ENCODE data around the gene MRPL46. TPM values are rescaled to one million over a fixed set of nuclear protein-coding genes. Genes with fewer than 3 reads are reported as not detected.

The MRPL46 gene
- total RNA-seq, 4 donors from 2014 or later: 2.8 to 30.6 (median 16.0) TPM

DNA sequence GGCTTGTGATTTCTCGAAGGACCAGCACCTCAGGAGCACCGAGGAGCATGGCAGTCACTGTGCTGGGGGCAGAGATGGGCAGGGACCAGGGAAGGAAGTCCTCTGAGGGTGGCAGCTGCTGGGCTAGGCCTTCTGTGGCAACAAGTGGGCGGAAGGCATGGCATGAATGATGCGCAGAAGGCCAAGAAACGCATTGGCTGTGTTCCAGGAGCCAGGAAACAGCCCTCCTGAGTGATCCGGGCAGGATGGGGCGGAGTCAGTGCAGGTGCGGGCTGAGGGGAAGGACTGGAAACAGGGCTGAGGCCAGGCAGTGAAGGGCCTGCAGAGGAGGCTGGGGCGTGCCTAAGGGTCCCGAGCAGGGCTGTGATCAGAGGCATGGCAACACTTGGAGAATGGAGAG lies 24.0 kb upstream of the MRPL46 start:
- Histone ChIP-seq H3K27ac (no peak overlapping the region), H3K36me3 (no peaks in the 10 kb centered on the region), H3K4me3 (no peak overlapping the region), H3K27me3 (no peaks in the 10 kb centered on the region), H3K9me3 (no peaks in the 10 kb centered on the region), H3K4me1 (no peaks in the 10 kb centered on the region)
- intact Hi-C loops (cut with DNase I; ENCODE audit: low total_unique reads): no loop called here
- DNase-seq: no peak
- in situ Hi-C loops (cut with MboI; ENCODE audit: low pct_ligation_motif_present in 1 of 4, low pct_unique_long_range_greater_than_20kb in 1 of 4, low sequenced_read_pairs in 3 of 4): loop anchor here in 2 of 4 donors (25.0 kb wide), 1 partner anchor 121 kb away; the partner anchor contains the start of gene AEN (in 2 of the 2)
- TF ChIP-seq EP300 (IDR thresholded peaks at IDR 0.05; ENCODE audit: low read depth) (no peak), POLR2A (IDR thresholded peaks at IDR 0.05) (no peak), POLR2AphosphoS5 (IDR thresholded peaks at IDR 0.05) (no peak)
- TF ChIP-seq, protein P1, sequence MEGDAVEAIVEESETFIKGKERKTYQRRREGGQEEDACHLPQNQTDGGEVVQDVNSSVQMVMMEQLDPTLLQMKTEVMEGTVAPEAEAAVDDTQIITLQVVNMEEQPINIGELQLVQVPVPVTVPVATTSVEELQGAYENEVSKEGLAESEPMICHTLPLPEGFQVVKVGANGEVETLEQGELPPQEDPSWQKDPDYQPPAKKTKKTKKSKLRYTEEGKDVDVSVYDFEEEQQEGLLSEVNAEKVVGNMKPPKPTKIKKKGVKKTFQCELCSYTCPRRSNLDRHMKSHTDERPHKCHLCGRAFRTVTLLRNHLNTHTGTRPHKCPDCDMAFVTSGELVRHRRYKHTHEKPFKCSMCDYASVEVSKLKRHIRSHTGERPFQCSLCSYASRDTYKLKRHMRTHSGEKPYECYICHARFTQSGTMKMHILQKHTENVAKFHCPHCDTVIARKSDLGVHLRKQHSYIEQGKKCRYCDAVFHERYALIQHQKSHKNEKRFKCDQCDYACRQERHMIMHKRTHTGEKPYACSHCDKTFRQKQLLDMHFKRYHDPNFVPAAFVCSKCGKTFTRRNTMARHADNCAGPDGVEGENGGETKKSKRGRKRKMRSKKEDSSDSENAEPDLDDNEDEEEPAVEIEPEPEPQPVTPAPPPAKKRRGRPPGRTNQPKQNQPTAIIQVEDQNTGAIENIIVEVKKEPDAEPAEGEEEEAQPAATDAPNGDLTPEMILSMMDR (IDR thresholded peaks at IDR 0.05): no peak
- 70% methylated on average over 4 to 10 of the region's 10 CpGs for WGBS, 2 donors (ENCODE audit: low coverage in 1 of 2)

DNA sequence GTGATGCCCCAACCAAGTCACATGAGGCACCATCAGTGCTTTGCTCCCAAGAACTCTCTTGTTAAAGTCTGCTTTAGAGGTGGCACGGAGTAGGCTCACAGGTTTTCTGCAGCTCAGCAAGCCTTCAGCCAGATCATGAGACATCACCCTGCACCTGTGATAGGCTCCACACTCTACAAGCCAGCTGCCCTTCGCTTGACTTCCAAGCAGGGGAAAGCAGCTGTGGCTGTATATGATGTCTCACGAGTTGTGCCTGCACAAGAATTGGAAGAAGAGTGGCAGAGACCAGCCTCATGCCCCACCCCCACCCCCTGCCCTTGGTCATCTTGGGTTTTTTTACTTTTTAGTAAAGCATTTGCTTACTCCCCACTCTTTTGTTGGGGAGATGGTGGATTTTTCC lies 22.8 kb upstream of the MRPL46 start:
- Histone ChIP-seq H3K4me1 (no peaks in the 10 kb centered on the region), H3K9me3 (no peaks in the 10 kb centered on the region), H3K27ac (no peak overlapping the region), H3K4me3 (no peak overlapping the region), H3K27me3 (no peaks in the 10 kb centered on the region), H3K36me3 (no peaks in the 10 kb centered on the region)
- in situ Hi-C loops (cut with MboI; ENCODE audit: low pct_ligation_motif_present in 1 of 4, low pct_unique_long_range_greater_than_20kb in 1 of 4, low sequenced_read_pairs in 3 of 4) (loop anchor here in 2 of 4 donors (25.0 kb wide), 1 partner anchor 122 kb away; the partner anchor contains the start of gene AEN (in 2 of the 2)), intact Hi-C loops (cut with DNase I; ENCODE audit: low total_unique reads) (no loop called here)
- no peak for DNase-seq
- TF ChIP-seq POLR2A (IDR thresholded peaks at IDR 0.05) (no peak), POLR2AphosphoS5 (IDR thresholded peaks at IDR 0.05) (no peak), EP300 (IDR thresholded peaks at IDR 0.05; ENCODE audit: low read depth) (no peak)
- TF ChIP-seq, protein P1 (IDR thresholded peaks at IDR 0.05): no peak
- WGBS, 2 donors (ENCODE audit: low coverage in 1 of 2): 60 to 93% methylated on average over 1 to 3 of the region's 3 CpGs

DNA sequence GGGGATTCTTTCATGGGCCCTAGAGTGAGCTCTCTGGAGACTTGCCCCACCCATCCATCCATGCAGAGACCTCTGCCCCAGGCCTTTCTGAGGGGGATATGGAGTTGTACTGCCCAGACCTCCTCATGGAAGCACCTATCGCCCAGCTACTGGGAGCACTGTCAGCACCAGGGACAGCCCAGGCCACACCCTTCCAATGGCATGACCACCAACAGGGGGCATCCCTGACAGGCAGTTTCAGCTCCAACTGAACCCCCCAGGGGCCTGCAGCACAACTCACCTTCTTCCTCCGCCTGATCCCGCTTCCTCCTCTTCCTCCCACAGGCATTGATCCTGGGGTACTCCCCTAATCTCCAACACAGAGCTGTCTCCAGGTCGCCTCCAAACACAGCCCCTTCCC lies 22.1 kb upstream of the MRPL46 start:
- Histone ChIP-seq H3K4me3 (no peak overlapping the region), H3K27ac (no peak overlapping the region), H3K9me3 (no peaks in the 10 kb centered on the region), H3K36me3 (no peaks in the 10 kb centered on the region), H3K27me3 (no peaks in the 10 kb centered on the region), H3K4me1 (no peaks in the 10 kb centered on the region)
- TF ChIP-seq EP300 (IDR thresholded peaks at IDR 0.05; ENCODE audit: low read depth): no peak
- intact Hi-C loops (cut with DNase I; ENCODE audit: low total_unique reads): no loop called here
- in situ Hi-C loops (cut with MboI; ENCODE audit: low pct_ligation_motif_present in 1 of 4, low pct_unique_long_range_greater_than_20kb in 1 of 4, low sequenced_read_pairs in 3 of 4): loop anchor here in 2 of 4 donors (25.0 kb wide), 1 partner anchor 123 kb away; the partner anchor contains the start of gene AEN (in 2 of the 2)
- no peak for DNase-seq
- 85% methylated on average over 4 of the region's 4 CpGs; no CpG with 5 or more reads in 1 of the 2 donors for WGBS, 2 donors (ENCODE audit: low coverage in 1 of 2)

DNA sequence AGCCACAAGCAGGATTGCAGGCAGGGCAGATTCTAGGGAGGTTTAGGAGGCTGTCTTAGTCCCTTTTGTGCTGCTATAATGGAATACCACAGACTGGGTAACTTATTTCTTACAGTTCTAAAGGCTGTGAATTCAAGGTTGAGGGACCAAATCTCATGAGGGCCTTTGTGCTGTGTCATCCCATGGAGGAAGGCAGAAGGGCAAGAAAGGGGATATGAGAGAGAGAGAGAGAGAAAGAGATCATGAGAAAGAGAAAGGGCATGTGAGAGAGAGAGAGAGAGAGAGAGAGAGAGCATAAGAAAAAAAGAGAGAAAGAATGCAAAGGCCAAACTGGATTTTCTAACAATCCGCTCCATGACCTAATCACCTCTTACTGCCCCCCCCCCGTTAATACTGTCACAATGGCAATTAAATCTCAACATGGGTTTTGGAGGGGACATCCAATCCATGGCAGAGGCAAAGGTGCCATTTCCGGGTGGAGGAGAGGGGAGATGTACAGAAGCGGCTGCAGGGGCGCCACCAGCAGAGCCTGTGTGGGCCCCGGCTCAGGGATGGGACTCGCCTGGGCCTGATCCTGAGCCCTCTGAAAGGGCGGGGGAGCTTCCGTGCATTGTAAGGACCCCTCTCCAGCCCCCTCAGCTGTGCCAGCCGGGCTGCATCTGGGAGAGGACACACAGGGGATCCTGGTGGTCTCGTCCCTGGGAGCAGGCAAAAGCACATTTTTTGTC lies 20.8 kb upstream of the MRPL46 start:
- intact Hi-C loops (cut with DNase I; ENCODE audit: low total_unique reads): no loop called here
- 50 to 65% methylated on average over 2 to 11 of the region's 11 CpGs for WGBS, 2 donors (ENCODE audit: low coverage in 1 of 2)
- in situ Hi-C loops (cut with MboI; ENCODE audit: low pct_ligation_motif_present in 1 of 4, low pct_unique_long_range_greater_than_20kb in 1 of 4, low sequenced_read_pairs in 3 of 4): loop anchor here in 2 of 4 donors (25.0 kb wide), 1 partner anchor 124 kb away; the partner anchor contains the start of gene AEN (in 2 of the 2)

More for the DNA sequence above, 20.8 kb upstream of the MRPL46 start:
- TF ChIP-seq, protein P1 (IDR thresholded peaks at IDR 0.05): no peak
- TF ChIP-seq POLR2AphosphoS5 (IDR thresholded peaks at IDR 0.05) (no peak), EP300 (IDR thresholded peaks at IDR 0.05; ENCODE audit: low read depth) (no peak), POLR2A (IDR thresholded peaks at IDR 0.05) (no peak)
- no peaks in the 10 kb centered on the region for H3K27me3 ChIP-seq
- H3K36me3 ChIP-seq: no peaks in the 10 kb centered on the region
- H3K4me1 ChIP-seq: no peaks in the 10 kb centered on the region
- H3K27ac ChIP-seq: no peak overlapping the region
- DNase-seq: no peak
- no peak overlapping the region for H3K4me3 ChIP-seq
- H3K9me3 ChIP-seq: no peaks in the 10 kb centered on the region

All from transverse colon (tissue), 4 donors.